NT2/D1 (cell line): Measurements from ENCODE around the gene CWC27.

ENCODE experiments used
- DNase-seq: peaks from one replicate; pipeline ENCODE4 v3.0.0-alpha.2; 2011; ENCODE audit warnings: low read depth, low spot score
- H3K27me3 ChIP-seq: 2 replicates; pipeline ENCODE4 v1.6.0; 2011; ENCODE audit warnings: mild to moderate bottlenecking; ENCODE audit not compliant: insufficient read length, insufficient read depth
- H3K36me3 ChIP-seq: 2 replicates; pipeline ENCODE4 v1.6.1; 2011; ENCODE audit warnings: mild to moderate bottlenecking, low read length, mixed read lengths; ENCODE audit not compliant: insufficient read depth, insufficient read length
- H3K4me1 ChIP-seq: 2 replicates; pipeline ENCODE4 v1.5.1; 2011; ENCODE audit not compliant: insufficient read depth, insufficient read length
- H3K4me3 ChIP-seq: 2 replicates; pipeline ENCODE4 v1.5.1; 2011; ENCODE audit warnings: low read depth; ENCODE audit not compliant: insufficient read length
- H3K9ac ChIP-seq: 2 replicates; pipeline ENCODE4 v1.6.0; 2011; ENCODE audit warnings: low read depth; ENCODE audit not compliant: insufficient read length
- H3K9me3 ChIP-seq: 2 replicates; pipeline ENCODE4 v1.5.1; 2011; ENCODE audit warnings: mild to moderate bottlenecking, low read length; ENCODE audit not compliant: insufficient read depth
- SUZ12 ChIP-seq: IDR thresholded peaks from 2 replicates; pipeline ENCODE4 v1.6.1; 2011; ENCODE audit not compliant: insufficient read length, insufficient read depth; ENCODE audit errors: extremely low read depth
- YY1 ChIP-seq: IDR thresholded peaks from 2 replicates; pipeline ENCODE4 v1.6.1; 2011; ENCODE audit not compliant: insufficient read length, insufficient read depth
- ZNF274 ChIP-seq: IDR thresholded peaks from 2 replicates; pipeline ENCODE4 v1.6.1; 2011; ENCODE audit warnings: mild to moderate bottlenecking, low read depth, low read length

Gene CWC27

GRCh38 chr5:64831996-64832395 lies 63.3 kb downstream of the CWC27 start:
- Histone ChIP-seq H3K9me3 (no peaks in the 10 kb centered on the region), H3K36me3 (no peaks in the 10 kb centered on the region), H3K4me1 (no peaks in the 10 kb centered on the region), H3K4me3 (no peak overlapping the region), H3K27me3 (no peaks in the 10 kb centered on the region), H3K9ac (no peak overlapping the region)
- TF ChIP-seq SUZ12 (no peak), ZNF274 (no peak), YY1 (no peak)
- DNase-seq: no peak

- TF ChIP-seq SUZ12: no peak
- TF ChIP-seq ZNF274: no peak
- TF ChIP-seq YY1: no peak
- no peaks in the 10 kb centered on the region for H3K36me3 ChIP-seq
- H3K27me3 ChIP-seq: no peaks in the 10 kb centered on the region
- H3K4me1 ChIP-seq: no peaks in the 10 kb centered on the region
- H3K9ac ChIP-seq: no peak overlapping the region
- no peak overlapping the region for H3K4me3 ChIP-seq
- no peaks in the 10 kb centered on the region for H3K9me3 ChIP-seq
- DNase-seq: no peak
Observed at GRCh38 chr5:64834037-64834436, 65.3 kb downstream of the CWC27 start.

- H3K36me3 ChIP-seq: no peaks in the 10 kb centered on the region
- H3K9ac ChIP-seq: no peak overlapping the region
- no peak overlapping the region for H3K4me3 ChIP-seq
- DNase-seq: no peak
- no peaks in the 10 kb centered on the region for H3K9me3 ChIP-seq
- H3K27me3 ChIP-seq: no peaks in the 10 kb centered on the region
- TF ChIP-seq ZNF274 (no peak), YY1 (no peak), SUZ12 (no peak)
- no peaks in the 10 kb centered on the region for H3K4me1 ChIP-seq
Observed at GRCh38 chr5:64834611-64835010, 65.9 kb downstream of the CWC27 start.

GRCh38 chr5:64835266-64835665 lies 66.5 kb downstream of the CWC27 start:
- Histone ChIP-seq H3K27me3 (no peaks in the 10 kb centered on the region), H3K9me3 (no peaks in the 10 kb centered on the region), H3K4me3 (no peak overlapping the region), H3K36me3 (no peaks in the 10 kb centered on the region), H3K4me1 (no peaks in the 10 kb centered on the region), H3K9ac (no peak overlapping the region)
- no peak for DNase-seq
- TF ChIP-seq YY1 (no peak), SUZ12 (no peak), ZNF274 (no peak)

GRCh38 chr5:64836190-64836755 lies 67.5 kb downstream of the CWC27 start:
- no peaks in the 10 kb centered on the region for H3K4me1 ChIP-seq
- H3K36me3 ChIP-seq: no peaks in the 10 kb centered on the region
- no peak overlapping the region for H3K4me3 ChIP-seq
- H3K27me3 ChIP-seq: no peaks in the 10 kb centered on the region
- H3K9me3 ChIP-seq: no peaks in the 10 kb centered on the region; the same call in 1 of the 2 replicates
- no peak for DNase-seq
- no peak for TF ChIP-seq YY1
- TF ChIP-seq ZNF274: no peak
- no peak for TF ChIP-seq SUZ12
- H3K9ac ChIP-seq: no peak overlapping the region

GRCh38 chr5:64836786-64837185 lies 68.1 kb downstream of the CWC27 start:
- Histone ChIP-seq H3K27me3 (no peaks in the 10 kb centered on the region), H3K4me3 (no peak overlapping the region), H3K9me3 (no peaks in the 10 kb centered on the region; the same call in 1 of the 2 replicates), H3K36me3 (no peaks in the 10 kb centered on the region), H3K4me1 (no peaks in the 10 kb centered on the region), H3K9ac (no peak overlapping the region)
- no peak for TF ChIP-seq SUZ12
- no peak for TF ChIP-seq ZNF274
- no peak for TF ChIP-seq YY1
- DNase-seq: no peak

GRCh38 chr5:64838376-64838775 lies 69.6 kb downstream of the CWC27 start:
- Histone ChIP-seq H3K9ac (no peak overlapping the region), H3K4me3 (no peak overlapping the region), H3K27me3 (no peaks in the 10 kb centered on the region), H3K36me3 (no peaks in the 10 kb centered on the region), H3K4me1 (no peaks in the 10 kb centered on the region), H3K9me3 (no peaks in the 10 kb centered on the region; the same call in 1 of the 2 replicates)
- no peak for DNase-seq
- TF ChIP-seq YY1: no peak
- no peak for TF ChIP-seq ZNF274
- TF ChIP-seq SUZ12: no peak

GRCh38 chr5:64838803-64839202 lies 70.1 kb downstream of the CWC27 start:
- H3K4me3 ChIP-seq: no peak overlapping the region
- no peaks in the 10 kb centered on the region; the same call in 1 of the 2 replicates for H3K9me3 ChIP-seq
- H3K4me1 ChIP-seq: no peaks in the 10 kb centered on the region
- no peak for TF ChIP-seq ZNF274
- no peak for TF ChIP-seq SUZ12
- TF ChIP-seq YY1: no peak
- H3K9ac ChIP-seq: no peak overlapping the region
- no peaks in the 10 kb centered on the region for H3K36me3 ChIP-seq
- no peaks in the 10 kb centered on the region for H3K27me3 ChIP-seq
- DNase-seq: no peak
